ENCODE measurements around the gene MFN1.

MFN1 gene

GRCh38 chr3:179323197-179324110 is 24.1 kb upstream of the MFN1 start (continued):
- 0 out of 2 replicates have a peak, but pooled peaks have one; percentile 16 for TF ChIP-seq REST (tag by site-specific recombination; IDR thresholded peaks at IDR 0.05)
- TF ChIP-seq KLF8 (tag by site-specific recombination; IDR thresholded peaks at IDR 0.05), result no peak
- TF ChIP-seq EGR2 (tag by site-specific recombination; IDR thresholded peaks at IDR 0.05; ENCODE audit: low read depth), result peak; percentile 72; the same call in 1 of the 2 replicates
- no peak for TF ChIP-seq WT1 (tag by site-specific recombination; IDR thresholded peaks at IDR 0.05)
- no peak for TF ChIP-seq ZBTB21 (tag by site-specific recombination; IDR thresholded peaks at IDR 0.05)
- no peak for TF ChIP-seq ZNF148 (tag by site-specific recombination; IDR thresholded peaks at IDR 0.05; ENCODE audit: borderline replicate concordance)
- TF ChIP-seq ZNF48 (tag by site-specific recombination; IDR thresholded peaks at IDR 0.05), result no peak
- TF ChIP-seq ZNF639 (tag by site-specific recombination; IDR thresholded peaks at IDR 0.05), result no peak
- TF ChIP-seq ZIC2 (tag by site-specific recombination; IDR thresholded peaks at IDR 0.05), result no peak; the same call in 1 of the 2 replicates
- TF ChIP-seq SCRT2 (tag by site-specific recombination; IDR thresholded peaks at IDR 0.05), result no peak
- TF ChIP-seq ZBTB11 (tag by site-specific recombination; conservative IDR thresholded peaks at IDR 0.05; ENCODE audit: low read depth), result peak; percentile 25
- peak; percentile 90 for TF ChIP-seq GLIS2 (tag by site-specific recombination; IDR thresholded peaks at IDR 0.05)
- TF ChIP-seq ZNF248 (tag by site-specific recombination; IDR thresholded peaks at IDR 0.05), result no peak
- no peak for TF ChIP-seq ZNF24 (tag by site-specific recombination; IDR thresholded peaks at IDR 0.05)
- TF ChIP-seq ZNF701 (tag by site-specific recombination; IDR thresholded peaks at IDR 0.05), result no peak
- TF ChIP-seq FEZF1 (tag by site-specific recombination; IDR thresholded peaks at IDR 0.05), result no peak
- peak; percentile 54; the same call in 1 of the 2 replicates for TF ChIP-seq KLF9 (tag by site-specific recombination; IDR thresholded peaks at IDR 0.05; ENCODE audit: low read depth)
- no peak for TF ChIP-seq ZNF112 (tag by site-specific recombination; IDR thresholded peaks at IDR 0.05)
- no peak for TF ChIP-seq ZBTB1 (tag by site-specific recombination; IDR thresholded peaks at IDR 0.05)
- TF ChIP-seq ZNF366 (tag by site-specific recombination; conservative IDR thresholded peaks at IDR 0.05), result no peak
- no peak for TF ChIP-seq ZNF146 (tag by site-specific recombination; IDR thresholded peaks at IDR 0.05)
- TF ChIP-seq ZNF184 (tag by site-specific recombination; IDR thresholded peaks at IDR 0.05), result no peak
- no peak for TF ChIP-seq ATF2 (tag by site-specific recombination; IDR thresholded peaks at IDR 0.05; ENCODE audit: low read depth)
- TF ChIP-seq ZNF510 (tag by site-specific recombination; IDR thresholded peaks at IDR 0.05; ENCODE audit: insufficient replicate concordance), result no peak
- TF ChIP-seq ZNF223 (tag by site-specific recombination; IDR thresholded peaks at IDR 0.05), result no peak
- 0 out of 2 replicates have a peak, but pooled peaks have one; percentile 13 for TF ChIP-seq YY1 (tag by site-specific recombination; IDR thresholded peaks at IDR 0.05)
- no peak for TF ChIP-seq ZBTB48 (tag by site-specific recombination; IDR thresholded peaks at IDR 0.05)
- no peak for TF ChIP-seq ZNF292 (tag by site-specific recombination; IDR thresholded peaks at IDR 0.05; ENCODE audit: borderline replicate concordance, low read depth)
